Activated T-cell treated with anti-CD3 and anti-CD28 coated beads, Interleukin-2, amount 50 U/mL, for 24 hours (primary cell): ENCODE measurements around the gene TSC2.
"Not testable (repeated sequence)": the region's sequence is repeated elsewhere in the genome, so short reads cannot be mapped to it uniquely, and the experiment has no call there.

Source experiments
- DNase-seq: peaks from one replicate; pipeline ENCODE4 v3.0.0-alpha.2; 2020
- H3K27ac Mint-ChIP-seq: 2 replicates; pipeline ENCODE4 v1.8.0; 2020; ENCODE audit warnings: mild to moderate bottlenecking, mixed read lengths
- H3K27me3 Mint-ChIP-seq: 2 replicates; pipeline ENCODE4 v1.8.0; 2020; ENCODE audit warnings: mixed read lengths
- H3K36me3 Mint-ChIP-seq: 2 replicates; pipeline ENCODE4 v1.8.0; 2020; ENCODE audit warnings: low read depth, mixed read lengths
- H3K4me1 Mint-ChIP-seq: 2 replicates; pipeline ENCODE4 v1.8.0; 2020; ENCODE audit warnings: low read depth, mixed read lengths
- H3K4me3 Mint-ChIP-seq: 2 replicates; pipeline ENCODE4 v1.8.0; 2020; ENCODE audit warnings: mild to moderate bottlenecking, moderate library complexity, mixed read lengths
- H3K9me3 Mint-ChIP-seq: 2 replicates; pipeline ENCODE4 v1.8.0; 2020; ENCODE audit warnings: mixed read lengths

The TSC2 gene

DNA sequence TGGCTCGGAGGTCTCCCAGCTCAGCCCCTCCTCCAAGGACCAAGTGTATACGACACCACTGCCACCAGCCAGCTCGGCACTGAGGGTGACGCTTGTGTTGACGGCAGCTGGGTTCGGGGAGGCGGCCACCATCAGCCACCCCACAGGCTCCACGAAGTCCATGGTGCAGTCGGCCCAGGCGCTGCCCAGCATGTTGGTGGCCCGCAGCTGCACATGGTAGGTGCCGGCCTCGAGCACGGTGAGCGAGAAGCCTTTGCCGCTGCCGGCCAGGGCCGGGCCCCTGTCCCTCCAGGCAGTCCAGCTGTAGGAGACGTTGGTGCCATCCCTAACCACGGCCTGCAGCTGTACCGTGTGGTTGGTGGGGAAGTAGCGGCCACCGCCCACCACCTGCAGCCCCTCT is 62.1 kb downstream of the TSC2 start:
- H3K9me3 Mint-ChIP-seq, DNase-seq: not testable (repeated sequence)

DNA sequence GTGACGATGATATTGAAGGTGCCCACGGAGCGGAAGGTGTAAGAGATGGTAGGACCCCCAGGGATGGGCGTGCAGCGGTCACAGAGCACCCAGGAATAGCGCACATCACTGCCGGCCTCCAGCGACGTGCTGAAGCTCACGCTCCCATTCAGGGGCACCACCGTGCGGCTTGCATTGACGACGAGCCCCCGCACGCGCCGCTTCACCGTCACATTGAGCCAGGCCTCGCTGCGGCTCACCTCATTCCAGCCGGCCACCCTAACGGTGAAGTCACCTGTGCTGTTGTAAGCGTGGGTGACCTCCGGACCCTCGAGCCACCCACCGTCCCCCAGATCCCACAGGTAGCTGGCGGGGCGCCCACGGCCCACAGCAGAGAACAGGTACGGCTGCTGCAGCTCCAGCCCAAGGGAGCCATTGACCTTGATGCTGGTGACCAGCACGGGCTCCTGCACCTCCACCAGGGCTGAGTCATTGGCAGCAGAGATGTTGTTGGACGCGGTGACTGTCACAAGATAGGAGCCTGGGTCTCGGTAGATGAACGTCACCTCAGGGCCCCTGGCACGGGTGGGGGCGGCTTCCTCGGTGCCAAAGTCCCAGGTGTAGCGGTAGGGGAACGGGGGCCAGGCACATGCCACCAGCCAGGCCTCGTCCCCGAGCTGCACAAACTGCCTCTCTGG is 62.7 kb downstream of the TSC2 start:
- not testable (repeated sequence) for H3K9me3 Mint-ChIP-seq, H3K4me3 Mint-ChIP-seq, H3K27me3 Mint-ChIP-seq, H3K27ac Mint-ChIP-seq, H3K4me1 Mint-ChIP-seq, DNase-seq
- peaks cover 35% of the 10 kb centered on the region for H3K36me3 Mint-ChIP-seq

More for the DNA sequence above, 62.1 kb downstream of the TSC2 start:
- H3K27me3 Mint-ChIP-seq, H3K4me1 Mint-ChIP-seq, H3K4me3 Mint-ChIP-seq, H3K27ac Mint-ChIP-seq: not testable (repeated sequence)
- H3K36me3 Mint-ChIP-seq: peaks cover 34% of the 10 kb centered on the region

DNA sequence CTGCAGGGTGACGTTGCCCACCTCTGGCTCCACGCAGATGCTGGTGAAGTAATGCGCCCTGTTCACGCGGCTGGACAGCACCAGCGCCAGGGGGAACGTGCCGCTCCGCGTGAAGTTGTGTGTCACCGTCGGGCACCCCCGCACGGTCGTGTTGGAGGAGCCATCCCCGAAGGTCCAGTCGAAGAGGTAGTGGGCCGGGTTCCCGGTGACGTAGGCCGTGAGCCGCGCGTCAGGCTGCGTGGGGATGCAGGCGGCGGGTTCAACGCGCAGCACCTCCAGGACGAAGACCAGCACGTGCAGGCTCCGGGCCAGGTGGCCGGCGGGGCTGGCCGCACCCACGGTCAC is 63.2 kb downstream of the TSC2 start:
- peaks cover 32% of the 10 kb centered on the region for H3K36me3 Mint-ChIP-seq

DNA sequence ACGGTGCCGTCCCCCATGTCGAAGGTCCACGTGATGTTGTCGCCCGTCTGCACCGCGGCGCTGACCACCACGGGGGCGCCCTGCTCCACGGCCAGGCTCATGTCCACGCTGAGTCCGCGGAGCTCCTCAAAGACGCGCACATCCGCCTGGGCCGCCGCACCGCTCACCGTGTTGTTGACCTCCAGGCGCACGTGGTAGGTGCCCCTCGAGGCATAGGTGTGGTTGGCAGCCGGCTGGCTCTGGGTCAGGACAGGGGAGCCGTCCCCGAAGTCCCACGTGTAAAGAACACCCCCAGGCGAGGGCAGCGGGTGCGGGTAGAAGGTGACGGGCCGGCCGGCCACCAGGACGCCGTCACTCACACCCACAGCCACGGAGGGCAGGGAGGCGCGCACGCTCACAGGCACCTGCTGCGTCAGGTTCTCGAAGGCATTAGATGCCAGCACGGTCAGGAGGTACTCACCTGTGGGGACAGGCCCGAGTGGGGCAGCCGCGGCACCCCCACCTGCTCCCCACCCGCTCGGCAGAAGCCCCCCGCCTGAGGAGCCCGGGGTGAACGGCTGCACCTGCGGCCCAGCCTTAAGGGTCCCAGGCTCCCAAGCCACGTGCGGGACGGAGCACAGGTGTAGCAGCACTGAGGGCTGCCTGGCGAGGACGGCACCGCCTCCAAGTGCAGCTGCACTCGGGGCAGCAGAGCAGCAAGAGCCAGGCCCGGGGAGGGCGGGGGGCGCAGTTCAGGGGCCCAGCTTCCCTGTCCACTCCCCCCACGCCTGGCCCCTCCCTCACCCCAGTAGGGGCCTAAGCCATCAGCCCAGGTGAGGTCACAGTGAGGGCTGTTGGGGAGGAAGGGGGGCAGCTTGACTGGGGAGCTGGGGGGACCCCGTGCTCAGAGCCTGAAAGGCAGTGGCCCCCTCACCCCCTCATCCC is 63.9 kb downstream of the TSC2 start:
- not testable (repeated sequence) for H3K4me3 Mint-ChIP-seq, H3K27me3 Mint-ChIP-seq, H3K4me1 Mint-ChIP-seq, H3K27ac Mint-ChIP-seq, DNase-seq, H3K9me3 Mint-ChIP-seq
- peaks cover 32% of the 10 kb centered on the region for H3K36me3 Mint-ChIP-seq

More for the DNA sequence above, 63.2 kb downstream of the TSC2 start:
- not testable (repeated sequence) for H3K27me3 Mint-ChIP-seq, DNase-seq, H3K9me3 Mint-ChIP-seq, H3K27ac Mint-ChIP-seq, H3K4me3 Mint-ChIP-seq, H3K4me1 Mint-ChIP-seq

DNA sequence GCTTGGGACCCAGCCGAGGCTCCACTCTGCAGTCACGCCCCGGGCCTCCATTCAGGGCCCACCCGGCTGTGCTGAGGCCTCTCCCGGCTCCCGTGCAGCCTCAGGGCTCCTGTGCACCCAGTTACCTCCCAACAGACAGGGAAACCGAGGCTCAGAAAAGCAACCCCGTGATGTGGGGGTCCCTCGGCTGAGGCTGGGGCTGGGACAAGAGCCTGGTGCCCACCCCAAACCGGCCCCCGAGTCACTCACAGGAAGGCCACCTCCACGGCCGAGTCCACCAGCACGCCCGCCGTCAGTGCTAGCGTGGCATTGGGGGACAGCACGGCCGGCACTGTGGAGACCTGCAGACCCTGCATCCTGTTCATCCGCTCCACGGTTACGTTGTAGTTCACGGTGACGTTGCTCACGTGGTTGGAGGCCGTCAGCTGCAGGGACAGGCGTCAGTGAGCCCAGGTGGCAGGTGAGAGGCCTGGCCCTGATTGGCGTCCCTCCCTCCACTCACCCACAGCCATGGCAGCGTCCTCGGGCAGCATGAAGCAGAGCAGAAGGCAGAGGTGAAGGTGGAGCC is 64.8 kb downstream of the TSC2 start:
- H3K27ac Mint-ChIP-seq, H3K4me3 Mint-ChIP-seq, DNase-seq, H3K9me3 Mint-ChIP-seq, H3K4me1 Mint-ChIP-seq, H3K27me3 Mint-ChIP-seq: not testable (repeated sequence)
- peaks cover 29% of the 10 kb centered on the region for H3K36me3 Mint-ChIP-seq

DNA sequence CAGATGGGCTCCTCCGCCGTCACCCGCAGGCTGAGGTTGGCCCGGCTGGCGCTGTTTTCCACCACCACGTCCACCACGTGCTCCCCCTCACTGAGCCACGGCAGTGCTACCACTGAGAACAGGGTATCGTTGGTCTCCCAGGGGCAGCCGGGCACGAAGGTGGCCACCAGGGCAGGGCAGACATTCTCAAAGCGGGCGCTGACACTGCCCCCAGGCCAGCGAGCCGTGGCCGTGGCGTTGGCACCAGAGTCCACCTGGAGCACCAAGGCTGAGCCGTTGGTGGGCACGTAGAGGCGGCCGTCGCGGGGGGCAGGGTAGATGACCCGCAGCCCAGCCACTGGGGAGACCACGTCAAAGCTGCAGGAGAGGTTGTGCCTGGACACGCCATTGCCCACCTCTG is 66.4 kb downstream of the TSC2 start:
- H3K9me3 Mint-ChIP-seq, H3K27ac Mint-ChIP-seq, H3K27me3 Mint-ChIP-seq, H3K4me3 Mint-ChIP-seq, DNase-seq, H3K4me1 Mint-ChIP-seq: not testable (repeated sequence)
- peaks cover 27% of the 10 kb centered on the region for H3K36me3 Mint-ChIP-seq

DNA sequence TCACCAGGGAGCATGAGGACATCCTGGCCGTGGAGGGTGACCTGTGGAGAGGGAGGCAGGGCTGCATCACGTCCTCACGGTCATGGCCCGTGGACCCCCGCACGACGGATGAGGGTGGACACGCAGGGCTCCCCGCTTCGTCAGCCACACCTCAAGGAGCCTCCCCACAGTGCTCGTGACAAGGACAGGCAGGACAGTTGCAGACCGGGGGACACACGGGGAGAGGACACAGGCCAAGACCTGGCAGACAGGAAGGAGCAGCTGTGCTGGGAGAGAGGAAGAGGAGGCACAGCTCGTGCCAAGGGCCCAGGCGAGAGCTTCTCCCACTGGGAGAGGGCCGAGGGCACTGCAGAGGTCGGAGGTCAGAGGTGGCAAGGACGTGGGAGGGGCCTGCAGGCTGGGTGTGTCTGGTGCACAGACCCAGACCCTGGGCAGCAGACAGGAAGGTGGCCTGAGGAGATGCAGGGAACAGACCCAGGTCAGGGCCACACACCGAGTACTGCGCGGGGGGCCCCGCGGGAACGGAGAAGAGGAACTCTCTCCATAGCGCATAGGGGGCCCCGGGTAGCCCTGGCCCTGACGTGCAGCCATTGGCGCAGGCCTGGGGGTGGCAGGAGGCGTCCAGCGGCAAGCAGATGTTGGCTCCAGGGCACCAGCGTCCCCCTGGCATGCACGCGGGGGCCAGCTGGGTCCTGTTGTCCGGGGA is 67.3 kb downstream of the TSC2 start:
- DNase-seq, H3K27ac Mint-ChIP-seq, H3K4me1 Mint-ChIP-seq, H3K4me3 Mint-ChIP-seq, H3K27me3 Mint-ChIP-seq, H3K9me3 Mint-ChIP-seq: not testable (repeated sequence)
- H3K36me3 Mint-ChIP-seq: peaks cover 22% of the 10 kb centered on the region

DNA sequence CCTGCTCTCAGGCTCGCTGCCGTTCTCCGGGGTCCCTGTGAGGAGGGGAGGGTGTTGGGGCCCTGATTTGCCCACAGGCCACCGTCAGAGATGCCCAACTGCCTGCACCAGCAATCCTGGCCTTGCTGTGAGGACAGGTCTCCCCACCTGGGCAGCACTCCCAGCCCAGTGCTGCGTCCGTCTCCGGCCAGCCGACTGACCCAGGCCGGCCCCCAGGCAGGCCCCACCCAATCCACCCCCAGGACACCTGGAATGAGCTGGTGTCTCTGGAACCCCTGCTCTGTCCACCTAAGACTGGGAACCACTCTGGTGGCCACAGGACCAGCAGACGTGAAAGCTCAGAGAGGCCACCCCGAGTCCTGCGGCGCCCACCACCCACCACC is 67.8 kb downstream of the TSC2 start:
- peaks cover 17% of the 10 kb centered on the region for H3K36me3 Mint-ChIP-seq
- no peak for DNase-seq
- H3K9me3 Mint-ChIP-seq: no peaks in the 10 kb centered on the region
- peaks cover 3% of the 10 kb centered on the region for H3K4me1 Mint-ChIP-seq
- H3K27me3 Mint-ChIP-seq: no peaks in the 10 kb centered on the region
- H3K27ac Mint-ChIP-seq: no peak overlapping the region
- no peak overlapping the region for H3K4me3 Mint-ChIP-seq

DNA sequence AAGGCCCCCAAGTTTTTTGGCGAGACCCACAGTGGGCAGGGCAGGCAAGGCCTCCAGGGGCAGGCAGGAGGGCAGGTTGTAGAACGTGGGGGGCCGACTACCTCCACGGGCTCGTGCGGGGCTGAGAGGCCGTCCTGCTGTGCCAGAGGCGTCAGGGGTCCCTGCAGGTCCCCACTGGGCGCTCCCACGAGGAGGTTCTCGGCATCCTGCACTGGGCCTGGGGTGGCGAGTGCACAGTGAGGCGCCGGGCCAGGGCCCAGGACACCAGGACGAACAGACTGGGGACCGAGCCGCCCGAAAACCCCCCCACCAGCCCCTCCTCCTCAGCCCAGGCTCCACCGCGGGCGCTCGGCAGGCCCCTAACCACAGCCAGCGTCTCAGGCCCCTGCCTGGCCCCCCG is 68.6 kb downstream of the TSC2 start:
- not testable (repeated sequence) for H3K4me3 Mint-ChIP-seq, H3K27ac Mint-ChIP-seq, H3K4me1 Mint-ChIP-seq, DNase-seq, H3K27me3 Mint-ChIP-seq, H3K9me3 Mint-ChIP-seq
- peaks cover 12% of the 10 kb centered on the region for H3K36me3 Mint-ChIP-seq

DNA sequence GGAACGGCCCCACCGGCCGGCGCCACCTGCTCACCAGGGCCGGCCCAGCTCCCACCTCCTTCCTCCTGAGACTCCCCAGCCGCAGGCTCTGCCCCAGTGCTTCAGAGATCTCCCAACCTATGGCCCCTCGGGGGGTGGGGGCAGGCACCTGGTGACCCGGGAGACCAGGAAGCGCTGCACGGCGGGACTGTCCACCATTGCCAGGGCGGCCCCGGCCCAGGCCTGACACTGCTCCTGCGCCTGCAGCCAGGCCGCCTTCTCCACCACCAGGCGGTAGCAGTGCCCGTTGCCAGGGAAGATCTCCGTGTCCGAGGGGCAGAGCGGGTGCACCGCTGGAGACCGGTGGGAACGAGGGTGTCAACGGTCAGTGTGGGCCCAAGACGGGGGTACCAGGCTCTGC is 69.6 kb downstream of the TSC2 start:
- not testable (repeated sequence) for H3K9me3 Mint-ChIP-seq, H3K27me3 Mint-ChIP-seq, H3K27ac Mint-ChIP-seq, DNase-seq, H3K4me3 Mint-ChIP-seq, H3K4me1 Mint-ChIP-seq
- peaks cover 12% of the 10 kb centered on the region for H3K36me3 Mint-ChIP-seq

DNA sequence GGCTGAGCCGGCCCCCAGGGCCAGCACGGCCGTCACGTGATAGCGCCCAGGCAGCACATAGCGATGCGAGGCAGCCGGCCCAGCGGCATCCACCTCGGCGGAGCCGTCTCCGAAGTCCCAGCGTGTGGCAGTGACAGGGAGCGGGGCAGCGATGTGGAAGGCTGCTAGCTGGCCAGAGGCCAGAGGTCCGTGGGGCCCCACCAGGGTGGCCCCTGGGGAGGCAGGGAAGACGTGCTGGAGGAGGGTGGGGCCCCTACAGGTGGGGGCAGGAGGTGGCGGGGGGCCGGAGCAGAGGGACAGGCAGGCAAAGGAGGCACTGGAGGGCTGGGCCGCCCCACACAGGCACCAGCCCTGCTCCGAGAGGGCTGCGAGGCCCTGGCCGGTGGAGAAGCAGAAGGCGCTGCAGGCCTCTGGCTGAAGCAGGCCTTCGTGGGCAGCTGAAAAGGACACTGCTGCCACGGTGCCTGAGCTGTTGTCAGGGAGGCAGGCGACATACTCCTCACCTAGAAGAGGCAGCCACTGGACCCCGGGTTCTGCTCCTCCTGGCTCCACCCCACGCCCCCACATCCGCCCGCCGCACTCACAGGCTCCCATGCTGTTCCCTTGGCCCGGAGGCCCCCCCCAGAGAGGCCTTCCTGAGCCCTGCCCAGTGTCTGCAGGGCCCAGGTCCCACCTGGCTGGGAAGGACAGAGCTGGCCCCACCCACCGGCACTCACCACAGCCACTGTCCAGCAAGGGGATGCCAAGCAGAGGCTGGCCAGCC is 70.4 kb downstream of the TSC2 start:
- not testable (repeated sequence) for H3K27me3 Mint-ChIP-seq, DNase-seq, H3K4me3 Mint-ChIP-seq, H3K36me3 Mint-ChIP-seq, H3K27ac Mint-ChIP-seq, H3K4me1 Mint-ChIP-seq, H3K9me3 Mint-ChIP-seq

DNA sequence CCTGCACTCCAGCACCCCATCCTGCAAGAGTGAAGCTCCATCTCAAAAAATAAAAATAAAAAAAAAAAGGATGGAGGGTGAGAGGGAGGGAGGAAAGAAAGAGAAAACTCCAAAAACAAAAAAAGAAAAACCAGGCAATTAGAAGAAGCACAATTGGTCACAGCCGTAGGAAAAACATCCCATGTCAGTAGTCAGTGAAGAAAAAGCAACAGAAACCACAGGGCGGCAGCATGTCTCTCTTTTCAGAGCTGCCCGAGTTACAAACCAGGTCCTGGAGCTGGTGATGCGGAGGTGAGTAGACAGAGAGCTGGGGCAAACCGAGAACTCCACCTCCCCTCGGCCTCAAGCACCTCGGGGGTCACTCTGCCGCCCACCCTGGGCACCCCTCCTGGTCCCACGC is 73.5 kb downstream of the TSC2 start:
- H3K27me3 Mint-ChIP-seq, H3K4me3 Mint-ChIP-seq, DNase-seq, H3K9me3 Mint-ChIP-seq, H3K36me3 Mint-ChIP-seq: not testable (repeated sequence)
- peaks cover 16% of the 10 kb centered on the region for H3K4me1 Mint-ChIP-seq
- peak overlapping the region; percentile 66 for H3K27ac Mint-ChIP-seq

DNA sequence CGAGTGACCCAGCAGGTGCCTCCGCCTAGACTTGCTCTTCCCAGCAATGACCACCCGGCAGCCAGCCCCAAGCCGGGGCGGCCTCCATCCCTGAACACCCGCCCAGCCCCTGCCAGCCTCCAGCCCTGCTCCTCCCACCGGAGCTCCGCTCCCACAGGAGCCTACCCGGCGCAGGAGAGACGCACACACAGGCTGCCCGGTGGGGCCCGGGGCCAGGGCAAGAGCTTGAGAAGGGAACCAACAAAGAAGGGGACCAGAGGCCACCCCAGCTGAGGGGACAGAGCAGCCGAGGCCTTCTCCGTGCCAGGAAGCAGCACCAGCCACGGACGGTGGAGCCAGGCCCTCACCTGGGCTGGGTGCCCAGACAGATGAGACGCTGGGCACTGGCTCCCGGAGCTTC is 74.1 kb downstream of the TSC2 start:
- no peaks in the 10 kb centered on the region for H3K27me3 Mint-ChIP-seq
- DNase-seq: no peak
- H3K36me3 Mint-ChIP-seq: no peaks in the 10 kb centered on the region
- H3K27ac Mint-ChIP-seq: no peak overlapping the region
- no peak overlapping the region for H3K4me3 Mint-ChIP-seq
- peaks cover 19% of the 10 kb centered on the region for H3K4me1 Mint-ChIP-seq
- no peaks in the 10 kb centered on the region for H3K9me3 Mint-ChIP-seq

DNA sequence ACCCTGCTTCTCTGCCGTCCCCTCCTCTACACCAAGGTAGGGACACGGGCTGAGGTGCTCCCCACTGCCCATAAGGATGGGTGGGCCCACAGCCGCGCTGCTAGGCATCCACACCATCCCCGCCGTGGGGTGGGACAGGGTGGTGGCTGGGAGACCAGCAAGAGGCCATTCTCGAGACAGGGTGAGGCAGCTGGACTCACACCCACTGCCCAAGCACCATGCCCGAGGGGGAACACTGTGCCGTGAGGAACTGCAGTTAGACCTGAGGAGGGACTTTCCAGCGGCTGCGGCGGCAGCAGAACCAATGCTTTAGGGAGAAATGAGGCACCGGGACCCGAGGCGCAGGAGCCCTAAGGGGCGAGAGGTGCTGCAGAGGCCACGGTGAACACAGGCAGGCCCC is 74.6 kb downstream of the TSC2 start:
- H3K27me3 Mint-ChIP-seq: no peaks in the 10 kb centered on the region
- no peaks in the 10 kb centered on the region for H3K9me3 Mint-ChIP-seq
- no peak for DNase-seq
- H3K36me3 Mint-ChIP-seq: no peaks in the 10 kb centered on the region
- no peak overlapping the region for H3K4me3 Mint-ChIP-seq
- H3K27ac Mint-ChIP-seq: no peak overlapping the region
- peaks cover 24% of the 10 kb centered on the region for H3K4me1 Mint-ChIP-seq
